ENCODE results near the gene MASP1.

- TF ChIP-seq CTCF (conservative IDR thresholded peaks at IDR 0.05; ENCODE audit: low read length) (no peak), EZH2phosphoT487 (IDR thresholded peaks at IDR 0.05; ENCODE audit: borderline replicate concordance) (no peak)
Observed at GRCh38 chr3:187223799-187224198, 67.7 kb downstream of the MASP1 start.

All from Loucy (cell line).